CD1c-positive myeloid dendritic cell (primary cell): Measurements from ENCODE around the gene CUL3.
A peak's percentile ranks its signal among the peaks of the same experiment; 100 is the strongest.
"Not testable (repeated sequence)": the region's sequence is repeated elsewhere in the genome, so short reads cannot be mapped to it uniquely, and the experiment has no call there.

Experiments
- DNase-seq: peaks from one replicate; pipeline ENCODE4 v3.0.0-alpha.2; 2016; ENCODE audit errors: extremely low spot score

The CUL3 gene

GRCh38 chr2:224585211-224586088 is at the start of gene CUL3:
Gene CUL3, minus strand, starts transcription at chr2:224585363. Its CDS starts 354 bp downstream, at chr2:224585009.
- DNase-seq = peak; percentile 99

GRCh38 chr2:224630659-224631550 is 45.7 kb upstream of the CUL3 start:
- no peak for DNase-seq

- DNase-seq = no peak
Observed at GRCh38 chr2:224628416-224628815, 43.3 kb upstream of the CUL3 start.

- no peak for DNase-seq
Observed at GRCh38 chr2:224626735-224627134, 41.6 kb upstream of the CUL3 start.

- DNase-seq = no peak
Observed at GRCh38 chr2:224613543-224614286, 28.6 kb upstream of the CUL3 start.

GRCh38 chr2:224612578-224612977 is 27.4 kb upstream of the CUL3 start:
- DNase-seq = no peak

GRCh38 chr2:224611938-224612337 is 26.8 kb upstream of the CUL3 start:
- DNase-seq = no peak

GRCh38 chr2:224608104-224608503 is 22.9 kb upstream of the CUL3 start:
- no peak for DNase-seq

- not testable (repeated sequence) for DNase-seq
Observed at GRCh38 chr2:224603746-224604500, 18.8 kb upstream of the CUL3 start.

GRCh38 chr2:224602778-224603375 is 17.7 kb upstream of the CUL3 start:
- DNase-seq = not testable (repeated sequence)

GRCh38 chr2:224601923-224602322 is 16.8 kb upstream of the CUL3 start:
- DNase-seq = no peak

GRCh38 chr2:224598678-224599077 is 13.5 kb upstream of the CUL3 start:
- no peak for DNase-seq

- no peak for DNase-seq
Observed at GRCh38 chr2:224596289-224596688, 11.1 kb upstream of the CUL3 start.

- no peak for DNase-seq
Observed at GRCh38 chr2:224595518-224595917, 10.4 kb upstream of the CUL3 start.

- no peak for DNase-seq
Observed at GRCh38 chr2:224594840-224595239, 9.7 kb upstream of the CUL3 start.

- DNase-seq = no peak
Observed at GRCh38 chr2:224591220-224591619, 6.1 kb upstream of the CUL3 start.

- DNase-seq = peak; percentile 66
Observed at GRCh38 chr2:224586127-224586695, 1.0 kb upstream of the CUL3 start.

- DNase-seq = peak; percentile 74
Observed at GRCh38 chr2:224584785-224585210, 365 bp downstream of the CUL3 start.

GRCh38 chr2:224584111-224584784 is 915 bp downstream of the CUL3 start:
- peak; percentile 74 for DNase-seq

- DNase-seq = not testable (repeated sequence)
Observed at GRCh38 chr2:224583033-224583432, 2.1 kb downstream of the CUL3 start.
